PC-3 (cell line): ENCODE measurements around the gene EXOC2. TPM values are rescaled to one million over a fixed set of nuclear protein-coding genes. Genes with fewer than 3 reads are reported as not detected.
"Not testable (repeated sequence)": the region's sequence is repeated elsewhere in the genome, so short reads cannot be mapped to it uniquely, and the experiment has no call there.

ENCODE experiments used
- ATAC-seq: fragments of 200-7000 bp; cut with Tn5 transposase; 2 replicates; pipeline ENCODE4 v1.9.1; 2020; ENCODE audit warnings: mild to moderate bottlenecking, moderate library complexity
- BruUV-seq: library from RNA; stranded (reverse); fragments of 400-500 nt; replicated peaks from 2 replicates; lab custom pipeline; 2021; lab: Mats Ljungman, UMichigan
- CTCF ChIA-PET: fragments of 300-600 bp; sonication (Branson Sonifier 250); formaldehyde crosslinking; loops from one replicate; lab custom pipeline; 2022; ENCODE audit warnings: antibody characterized with exemption; lab: Charles Lee
- POLR2A ChIA-PET: fragments of 300-600 bp; sonication (Branson Sonifier 250); formaldehyde crosslinking; loops from one replicate; lab custom pipeline; 2022; ENCODE audit warnings: antibody characterized with exemption; ENCODE audit not compliant: unreplicated experiment; lab: Charles Lee
- DNase-seq: peaks from one replicate; pipeline ENCODE4 v3.0.0-alpha.2; 2015
- H2AFZ ChIP-seq: fragments of 300-600 bp; sonication (generic); 2 replicates; pipeline ENCODE4 v1.6.0; 2016; ENCODE audit warnings: antibody characterized with exemption, low read length
- H3F3A ChIP-seq: fragments of 300-600 bp; sonication (generic); one replicate; pipeline ENCODE4 v1.6.0; 2017; ENCODE audit warnings: antibody characterized with exemption, low read length, control low read depth, mild to moderate bottlenecking; ENCODE audit not compliant: unreplicated experiment
- H3K27ac ChIP-seq: fragments of 300-600 bp; sonication (generic); 2 replicates; pipeline ENCODE4 v1.5.1; 2016; ENCODE audit warnings: mild to moderate bottlenecking, low read length
- H3K27me3 ChIP-seq: fragments of 300-600 bp; sonication (generic); 2 replicates; pipeline ENCODE4 v1.6.1; 2016; ENCODE audit warnings: low read length, mixed read lengths
- H3K36me3 ChIP-seq: fragments of 300-600 bp; sonication (generic); 2 replicates; pipeline ENCODE4 v1.6.1; 2016; ENCODE audit warnings: low read depth, mixed run types, low read length, mixed read lengths
- H3K4me1 ChIP-seq: fragments of 300-600 bp; sonication (generic); 2 replicates; pipeline ENCODE4 v1.5.1; 2016; ENCODE audit warnings: low read length; ENCODE audit not compliant: insufficient read depth
- H3K4me2 ChIP-seq: fragments of 300-600 bp; sonication (generic); 2 replicates; pipeline ENCODE4 v1.6.0; 2016; ENCODE audit warnings: low read length
- H3K4me3 ChIP-seq: fragments of 300-600 bp; sonication (generic); 2 replicates; pipeline ENCODE4 v1.5.1; 2016; ENCODE audit warnings: mild to moderate bottlenecking, low read length, mixed read lengths
- H3K79me2 ChIP-seq: fragments of 300-600 bp; sonication (generic); 2 replicates; pipeline ENCODE4 v1.6.1; 2017; ENCODE audit warnings: low read length, mixed read lengths
- H3K9ac ChIP-seq: fragments of 300-600 bp; sonication (generic); 2 replicates; pipeline ENCODE4 v1.6.0; 2016; ENCODE audit warnings: mild to moderate bottlenecking, low read length
- H3K9me2 ChIP-seq: fragments of 300-600 bp; sonication (generic); replicated peaks from 2 replicates; pipeline ENCODE4 v1.6.1; 2016; ENCODE audit warnings: mixed run types, low read length, mixed read lengths
- H3K9me3 ChIP-seq: fragments of 300-600 bp; sonication (generic); 2 replicates; pipeline ENCODE4 v1.6.1; 2016; ENCODE audit warnings: low read length, mixed read lengths
- H4K20me1 ChIP-seq: fragments of 300-600 bp; sonication (generic); 2 replicates; pipeline ENCODE4 v1.6.1; 2016; ENCODE audit warnings: low read length, mixed read lengths
- EZH2 ChIP-seq: fragments of 300-600 bp; sonication (generic); IDR thresholded peaks from one replicate; pipeline ENCODE4 v1.6.1; 2017; ENCODE audit warnings: antibody characterized with exemption, mild to moderate bottlenecking, low read length; ENCODE audit not compliant: unreplicated experiment
- EZH2phosphoT487 ChIP-seq: fragments of 300-600 bp; sonication (generic); IDR thresholded peaks from 2 replicates; pipeline ENCODE4 v1.6.1; 2018; ENCODE audit warnings: mild to moderate bottlenecking, antibody characterized with exemption, low read length, borderline replicate concordance
- intact Hi-C: fragments of 100-400 bp; cut with micrococcal nuclease; formaldehyde crosslinking; loops from 2 replicates; pipeline ENCODE4 v1.9.0; 2023
- total RNA-seq: library from RNA; depleted of rRNA; stranded (reverse); fragments of >200 nt; gene quantifications from 2 replicates; pipeline ENCODE4 v1.2.3, GENCODE V29; 2014
- TF ChIP-seq, protein P1 (sequence below): fragments of 300-600 bp; sonication (generic); conservative IDR thresholded peaks from 2 replicates; pipeline ENCODE4 v1.5.1; 2017; ENCODE audit warnings: antibody characterized with exemption, low read depth, mild to moderate bottlenecking, low read length

EXOC2 gene
- total RNA-seq, 1 experiment from 2014 or later = 27.7 TPM

GRCh38 chr6:568085-568484 is 124.9 kb downstream of the EXOC2 start:
- Histone ChIP-seq H3K9me3 (no peaks in the 10 kb centered on the region), H2AFZ (no peak overlapping the region), H3K9ac (no peak overlapping the region), H3K27ac (no peak overlapping the region), H3K4me1 (no peaks in the 10 kb centered on the region), H3K9me2 (no peaks in the 10 kb centered on the region), H4K20me1 (no peaks in the 10 kb centered on the region), H3K4me3 (no peak overlapping the region), H3K27me3 (no peaks in the 10 kb centered on the region), H3K36me3 (peaks cover 16% of the 10 kb centered on the region), H3F3A (no peaks in the 10 kb centered on the region), H3K79me2 (no peaks in the 10 kb centered on the region), H3K4me2 (no peak overlapping the region)
- BruUV-seq = no TSS peak
- ATAC-seq (no peak), DNase-seq (no peak)
- CTCF ChIA-PET = no interaction called here
- TF ChIP-seq, protein P1, sequence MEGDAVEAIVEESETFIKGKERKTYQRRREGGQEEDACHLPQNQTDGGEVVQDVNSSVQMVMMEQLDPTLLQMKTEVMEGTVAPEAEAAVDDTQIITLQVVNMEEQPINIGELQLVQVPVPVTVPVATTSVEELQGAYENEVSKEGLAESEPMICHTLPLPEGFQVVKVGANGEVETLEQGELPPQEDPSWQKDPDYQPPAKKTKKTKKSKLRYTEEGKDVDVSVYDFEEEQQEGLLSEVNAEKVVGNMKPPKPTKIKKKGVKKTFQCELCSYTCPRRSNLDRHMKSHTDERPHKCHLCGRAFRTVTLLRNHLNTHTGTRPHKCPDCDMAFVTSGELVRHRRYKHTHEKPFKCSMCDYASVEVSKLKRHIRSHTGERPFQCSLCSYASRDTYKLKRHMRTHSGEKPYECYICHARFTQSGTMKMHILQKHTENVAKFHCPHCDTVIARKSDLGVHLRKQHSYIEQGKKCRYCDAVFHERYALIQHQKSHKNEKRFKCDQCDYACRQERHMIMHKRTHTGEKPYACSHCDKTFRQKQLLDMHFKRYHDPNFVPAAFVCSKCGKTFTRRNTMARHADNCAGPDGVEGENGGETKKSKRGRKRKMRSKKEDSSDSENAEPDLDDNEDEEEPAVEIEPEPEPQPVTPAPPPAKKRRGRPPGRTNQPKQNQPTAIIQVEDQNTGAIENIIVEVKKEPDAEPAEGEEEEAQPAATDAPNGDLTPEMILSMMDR = no peak
- TF ChIP-seq EZH2 (no peak), EZH2phosphoT487 (no peak)
- POLR2A ChIA-PET = no interaction called here
- intact Hi-C loops = no loop called here

DNA sequence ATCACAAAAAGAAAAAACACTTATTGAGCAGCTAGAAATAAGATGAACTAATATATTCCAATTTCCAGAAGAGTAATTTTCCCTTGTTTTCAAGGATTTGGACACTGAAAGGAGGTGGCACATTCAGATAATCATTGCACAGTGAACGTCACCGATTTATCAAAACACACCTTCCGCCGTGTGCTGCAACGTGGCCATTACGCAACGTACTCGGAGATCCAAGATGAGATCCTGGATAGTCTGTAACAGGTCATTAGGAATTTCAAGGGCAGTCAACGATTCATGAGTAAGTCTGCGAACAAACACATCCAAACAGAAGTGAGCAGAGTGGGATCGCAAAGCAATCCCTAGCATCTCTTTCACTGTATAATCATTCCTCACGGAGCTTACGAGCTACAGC is 129.1 kb downstream of the EXOC2 start:
- H3K27me3 ChIP-seq = no peaks in the 10 kb centered on the region
- H2AFZ ChIP-seq = no peak overlapping the region
- H3K27ac ChIP-seq = no peak overlapping the region
- no peak overlapping the region for H3K9ac ChIP-seq
- no peaks in the 10 kb centered on the region for H3K9me2 ChIP-seq
- DNase-seq (no peak), ATAC-seq (no peak)
- H4K20me1 ChIP-seq = no peaks in the 10 kb centered on the region
- no peaks in the 10 kb centered on the region for H3F3A ChIP-seq
- no peaks in the 10 kb centered on the region for H3K4me1 ChIP-seq
- TF ChIP-seq, protein P1 = no peak
- TF ChIP-seq EZH2phosphoT487 (no peak), EZH2 (no peak)
- H3K79me2 ChIP-seq = no peaks in the 10 kb centered on the region
- ChIA-PET POLR2A (no interaction called here), CTCF (no interaction called here)
- H3K4me3 ChIP-seq = no peak overlapping the region
- intact Hi-C loops = no loop called here
- H3K36me3 ChIP-seq = peaks cover 22% of the 10 kb centered on the region
- no peaks in the 10 kb centered on the region for H3K9me3 ChIP-seq
- H3K4me2 ChIP-seq = no peak overlapping the region
- BruUV-seq = no TSS peak

DNA sequence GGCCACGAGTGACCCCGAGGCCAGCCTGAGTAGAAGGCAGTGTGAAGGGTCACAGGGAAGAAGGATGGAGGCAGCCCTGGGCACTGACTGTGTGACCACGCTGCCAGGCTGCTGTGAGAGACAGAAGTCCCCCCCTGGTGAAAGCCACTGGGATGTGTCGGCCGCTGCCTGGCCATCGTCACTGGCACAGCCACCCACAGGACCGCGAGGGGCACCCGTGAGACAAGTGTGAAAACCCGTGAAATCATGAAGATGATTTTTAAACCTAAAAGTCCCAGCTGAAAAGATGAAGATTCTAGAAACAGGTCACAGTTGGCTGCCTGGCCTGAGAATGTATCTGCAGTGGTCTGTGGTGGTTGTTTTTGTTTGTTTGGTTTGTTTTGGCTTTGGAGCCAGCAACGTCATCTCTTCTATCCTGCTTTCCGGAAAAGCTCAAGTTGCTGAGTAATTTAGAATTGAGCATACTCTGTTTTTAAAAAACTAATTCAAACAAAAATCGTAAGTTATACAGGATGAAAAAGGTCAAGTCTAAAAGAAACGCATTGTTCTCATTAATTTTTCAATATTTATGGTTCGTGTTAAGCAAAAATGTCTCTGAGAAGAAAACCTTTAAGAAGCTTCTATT is 130.8 kb downstream of the EXOC2 start:
- Histone ChIP-seq H3K79me2 (no peaks in the 10 kb centered on the region), H3K27ac (no peak overlapping the region), H3K9me2 (no peaks in the 10 kb centered on the region), H4K20me1 (no peaks in the 10 kb centered on the region), H3K27me3 (no peaks in the 10 kb centered on the region), H3F3A (no peaks in the 10 kb centered on the region), H3K4me2 (no peak overlapping the region), H2AFZ (no peak overlapping the region), H3K4me1 (no peaks in the 10 kb centered on the region), H3K36me3 (peaks cover 18% of the 10 kb centered on the region), H3K4me3 (no peak overlapping the region), H3K9me3 (no peaks in the 10 kb centered on the region), H3K9ac (no peak overlapping the region)
- BruUV-seq = no TSS peak
- DNase-seq (no peak), ATAC-seq (no peak)
- ChIA-PET CTCF (no interaction called here), POLR2A (no interaction called here)
- intact Hi-C loops = no loop called here
- TF ChIP-seq EZH2 (no peak), EZH2phosphoT487 (no peak)
- TF ChIP-seq, protein P1 = no peak

DNA sequence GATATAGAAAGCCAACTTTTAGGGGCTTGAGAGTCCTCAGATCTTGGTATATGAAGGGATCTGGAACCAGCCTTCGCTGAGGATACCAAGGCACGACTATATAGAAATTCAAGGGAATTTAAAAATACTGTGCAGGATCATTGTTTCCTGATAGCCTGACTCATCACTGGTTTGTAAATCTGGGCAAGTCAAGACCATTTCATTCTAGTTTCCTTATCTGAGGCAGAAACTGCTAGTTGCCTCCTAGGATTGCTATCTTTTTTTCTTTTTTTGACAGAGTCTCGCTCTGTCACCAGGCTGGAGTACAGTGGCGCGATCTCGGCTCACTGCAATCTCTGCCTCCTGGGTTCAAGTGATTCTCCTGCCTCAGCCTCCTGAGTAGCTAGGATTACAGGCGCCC is 131.6 kb downstream of the EXOC2 start:
- H3K27ac ChIP-seq, H3F3A ChIP-seq, H3K9me2 ChIP-seq, H3K79me2 ChIP-seq, BruUV-seq, CTCF ChIA-PET, H4K20me1 ChIP-seq, POLR2A ChIA-PET, H3K27me3 ChIP-seq, H3K9me3 ChIP-seq, H3K4me1 ChIP-seq, ATAC-seq, intact Hi-C loops, H3K9ac ChIP-seq, H3K4me2 ChIP-seq, H2AFZ ChIP-seq, DNase-seq, H3K4me3 ChIP-seq: not testable (repeated sequence)
- H3K36me3 ChIP-seq = peaks cover 21% of the 10 kb centered on the region
